ENCODE data around the gene HOXB13. TPM values are rescaled to one million over a fixed set of nuclear protein-coding genes. Genes with fewer than 3 reads are reported as not detected.
A peak's percentile ranks its signal among the peaks of the same experiment; 100 is the strongest.

HOXB13 gene
- total RNA-seq, 4 donors from 2014 or later, result not detected

- H3K4me1 ChIP-seq, result peaks cover 40% of the 10 kb centered on the region
- no peak for DNase-seq (ENCODE audit: low spot score in 2 of 2)
- peaks cover 100% of the 10 kb centered on the region for H3K27me3 ChIP-seq
- no peak for TF ChIP-seq POLR2A (IDR thresholded peaks at IDR 0.05)
- no peaks in the 10 kb centered on the region for H3K36me3 ChIP-seq
- no peaks in the 10 kb centered on the region for H3K9me3 ChIP-seq
- WGBS, result 83% methylated on average over 1 of the region's 1 CpG
- no peak overlapping the region for H3K4me3 ChIP-seq
- H3K27ac ChIP-seq, result no peak overlapping the region
Observed at GRCh38 chr17:48721009-48721402, 7.5 kb downstream of the HOXB13 start.

GRCh38 chr17:48720266-48721008, 8.1 kb downstream of the HOXB13 start:
- Histone ChIP-seq H3K27me3 (peaks cover 100% of the 10 kb centered on the region), H3K4me3 (no peak overlapping the region), H3K27ac (no peak overlapping the region)

GRCh38 chr17:48719642-48720265, 8.8 kb downstream of the HOXB13 start:
- Histone ChIP-seq H3K9me3 (no peaks in the 10 kb centered on the region), H3K4me1 (peaks cover 32% of the 10 kb centered on the region), H3K36me3 (no peaks in the 10 kb centered on the region), H3K27ac (no peak overlapping the region), H3K4me3 (no peak overlapping the region), H3K27me3 (peaks cover 100% of the 10 kb centered on the region)
- whole genome bisulfite sequencing, result 10% methylated on average over 12 of the region's 37 CpGs
- TF ChIP-seq POLR2A (IDR thresholded peaks at IDR 0.05) (no peak), POLR2AphosphoS5 (IDR thresholded peaks at IDR 0.05) (no peak), EP300 (IDR thresholded peaks at IDR 0.05) (no peak), CTCF (IDR thresholded peaks at IDR 0.05) (no peak)
- DNase-seq (ENCODE audit: low spot score in 2 of 2), result peak; percentile 56 to 75

More at GRCh38 chr17:48720266-48721008, 8.1 kb downstream of the HOXB13 start:
- no peak for TF ChIP-seq POLR2A (IDR thresholded peaks at IDR 0.05)
- no peak for TF ChIP-seq CTCF (IDR thresholded peaks at IDR 0.05)
- no peak for TF ChIP-seq POLR2AphosphoS5 (IDR thresholded peaks at IDR 0.05)
- no peak for TF ChIP-seq EP300 (IDR thresholded peaks at IDR 0.05)
- peaks cover 39% of the 10 kb centered on the region for H3K4me1 ChIP-seq
- H3K36me3 ChIP-seq, result no peaks in the 10 kb centered on the region
- no peak for DNase-seq (ENCODE audit: low spot score in 2 of 2)
- WGBS, result 38% methylated on average over 11 of the region's 11 CpGs
- H3K9me3 ChIP-seq, result no peaks in the 10 kb centered on the region

GRCh38 chr17:48718761-48719641, 9.5 kb downstream of the HOXB13 start:
- no peak overlapping the region for H3K27ac ChIP-seq
- H3K4me1 ChIP-seq, result peaks cover 25% of the 10 kb centered on the region
- TF ChIP-seq POLR2A (IDR thresholded peaks at IDR 0.05) (no peak), POLR2AphosphoS5 (IDR thresholded peaks at IDR 0.05) (no peak), CTCF (IDR thresholded peaks at IDR 0.05) (no peak), EP300 (IDR thresholded peaks at IDR 0.05) (no peak)
- 8% methylated on average over 33 of the region's 80 CpGs for WGBS
- H3K4me3 ChIP-seq, result no peak overlapping the region
- no peaks in the 10 kb centered on the region for H3K9me3 ChIP-seq
- peaks cover 100% of the 10 kb centered on the region for H3K27me3 ChIP-seq
- DNase-seq (ENCODE audit: low spot score in 2 of 2), result peak in 1 of 2 donors; percentile 58
- H3K36me3 ChIP-seq, result no peaks in the 10 kb centered on the region

- TF ChIP-seq CTCF (IDR thresholded peaks at IDR 0.05), result no peak
- TF ChIP-seq EP300 (IDR thresholded peaks at IDR 0.05), result no peak
- Histone ChIP-seq H3K27me3 (peaks cover 100% of the 10 kb centered on the region), H3K9me3 (no peaks in the 10 kb centered on the region), H3K36me3 (no peaks in the 10 kb centered on the region), H3K4me3 (no peak overlapping the region), H3K27ac (no peak overlapping the region), H3K4me1 (peaks cover 18% of the 10 kb centered on the region)
- DNase-seq (ENCODE audit: low spot score in 2 of 2), result peak in 1 of 2 donors; percentile 38
- 22% methylated on average over 23 of the region's 24 CpGs for WGBS
Observed at GRCh38 chr17:48718227-48718760, 10.3 kb downstream of the HOXB13 start.

Measured in suprapubic skin (tissue), 4 donors.